DOHH2 (cell line): ENCODE data around the gene CACNA2D3.

Experiments used
- H3F3A ChIP-seq: fragments of 200-600 bp; sonication (generic), shearing (Covaris generic); 2 replicates; pipeline ENCODE4 v1.6.0; 2016; ENCODE audit warnings: antibody characterized with exemption, mild to moderate bottlenecking; ENCODE audit not compliant: control insufficient read depth, insufficient read depth
- H3K27ac ChIP-seq: fragments of 200-600 bp; sonication (generic); 2 replicates; pipeline ENCODE4 v1.5.1; 2014; ENCODE audit warnings: low read depth, mild to moderate bottlenecking, low read length, moderate library complexity
- H3K27me3 ChIP-seq: fragments of 200-600 bp; sonication (generic); 2 replicates; pipeline ENCODE4 v1.6.1; 2014; ENCODE audit warnings: mild to moderate bottlenecking, low read length, mixed read lengths; ENCODE audit not compliant: control insufficient read depth
- H3K36me3 ChIP-seq: fragments of 200-600 bp; sonication (generic); 2 replicates; pipeline ENCODE4 v1.6.1; 2014; ENCODE audit warnings: mild to moderate bottlenecking, low read length, moderate library complexity, mixed read lengths; ENCODE audit not compliant: control insufficient read depth
- H3K4me1 ChIP-seq: fragments of 200-600 bp; sonication (generic); 2 replicates; pipeline ENCODE4 v1.6.1; 2014; ENCODE audit warnings: mild to moderate bottlenecking, low read length, mixed read lengths; ENCODE audit not compliant: control insufficient read depth
- H3K4me2 ChIP-seq: fragments of 200-600 bp; sonication (generic); 2 replicates; pipeline ENCODE4 v1.6.0; 2014; ENCODE audit warnings: mild to moderate bottlenecking, low read length, moderate library complexity
- H3K4me3 ChIP-seq: fragments of 200-600 bp; sonication (generic); 2 replicates; pipeline ENCODE4 v1.5.1; 2014; ENCODE audit warnings: mild to moderate bottlenecking, low read length, mixed read lengths
- H3K79me2 ChIP-seq: fragments of 200-600 bp; sonication (generic); 2 replicates; pipeline ENCODE4 v1.6.1; 2014; ENCODE audit warnings: mild to moderate bottlenecking, low read length, mixed read lengths; ENCODE audit not compliant: control insufficient read depth
- H3K9me2 ChIP-seq: fragments of 200-600 bp; sonication (generic); replicated peaks from 2 replicates; pipeline ENCODE4 v1.6.1; 2014; ENCODE audit warnings: mild to moderate bottlenecking, low read length, mixed read lengths; ENCODE audit not compliant: control insufficient read depth
- H3K9me3 ChIP-seq: fragments of 200-600 bp; sonication (generic); 2 replicates; pipeline ENCODE4 v1.6.1; 2014; ENCODE audit warnings: antibody characterized with exemption, low read length, mixed read lengths; ENCODE audit not compliant: control insufficient read depth, insufficient read depth
- H4K20me1 ChIP-seq: fragments of 200-600 bp; sonication (generic); 2 replicates; pipeline ENCODE4 v1.6.0; 2014; ENCODE audit warnings: low read depth, mild to moderate bottlenecking, antibody characterized with exemption, low read length, moderate library complexity; ENCODE audit not compliant: control insufficient read depth, insufficient read depth
- CTCF ChIP-seq: fragments of 200-600 bp; sonication (generic); IDR thresholded peaks from one replicate; pipeline ENCODE4 v1.5.1; 2014; ENCODE audit warnings: antibody characterized with exemption, mild to moderate bottlenecking, low read depth, low read length; ENCODE audit not compliant: poor library complexity, severe bottlenecking
- EZH2phosphoT487 ChIP-seq: fragments of 200-600 bp; sonication (generic); IDR thresholded peaks from 2 replicates; pipeline ENCODE4 v1.6.1; 2017; ENCODE audit warnings: borderline replicate concordance, mild to moderate bottlenecking, antibody characterized with exemption, low read length, moderate library complexity, mixed read lengths

Gene CACNA2D3

DNA sequence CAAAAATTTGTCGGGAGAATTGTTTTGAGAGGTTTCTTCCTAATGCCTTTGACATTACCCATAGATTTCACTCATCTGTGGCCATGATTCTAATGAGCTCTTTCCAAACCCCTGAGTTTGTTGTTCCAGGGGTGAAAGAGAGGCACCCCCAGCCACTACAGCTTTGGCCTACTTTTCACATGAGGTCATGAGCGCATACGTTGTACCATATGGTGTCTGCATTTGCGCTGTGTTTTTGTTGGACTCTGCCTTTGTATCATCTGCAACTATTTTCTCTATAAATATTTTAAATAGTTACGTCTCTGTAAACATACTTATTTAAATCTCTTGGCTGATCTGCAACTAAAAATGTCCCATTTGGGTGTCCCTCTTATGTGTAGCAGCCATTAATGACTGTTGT, 697.6 kb downstream of the CACNA2D3 start:
- no peaks in the 10 kb centered on the region for H3K4me1 ChIP-seq
- H3K27me3 ChIP-seq = no peaks in the 10 kb centered on the region
- H3K27ac ChIP-seq = no peak overlapping the region
- H3F3A ChIP-seq = no peaks in the 10 kb centered on the region
- H3K9me2 ChIP-seq = no peaks in the 10 kb centered on the region
- no peaks in the 10 kb centered on the region for H3K9me3 ChIP-seq
- no peaks in the 10 kb centered on the region for H4K20me1 ChIP-seq
- H3K4me3 ChIP-seq = no peak overlapping the region
- H3K79me2 ChIP-seq = no peaks in the 10 kb centered on the region
- no peak overlapping the region for H3K4me2 ChIP-seq
- no peaks in the 10 kb centered on the region for H3K36me3 ChIP-seq
- TF ChIP-seq CTCF (no peak), EZH2phosphoT487 (no peak)

DNA sequence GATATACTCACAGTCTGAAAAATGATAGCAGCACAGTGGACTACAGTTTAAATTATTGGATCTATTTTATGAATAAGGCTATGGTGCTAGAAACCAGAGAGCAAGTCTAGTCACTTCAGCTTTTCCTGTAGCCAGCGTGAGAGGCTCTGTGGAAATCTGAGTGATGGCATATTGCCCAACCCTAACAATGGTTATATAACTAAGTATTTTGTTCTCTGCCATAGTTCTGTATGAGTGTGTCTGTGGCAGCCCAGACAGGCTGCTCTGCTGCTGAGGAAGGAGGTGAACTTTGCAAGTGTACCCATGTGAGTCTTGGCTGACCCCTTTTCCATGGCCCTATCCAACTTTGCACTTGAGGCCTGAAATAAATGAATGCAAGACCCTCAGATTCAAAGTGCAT, 699.9 kb downstream of the CACNA2D3 start:
- H3K9me3 ChIP-seq = no peaks in the 10 kb centered on the region
- TF ChIP-seq EZH2phosphoT487 = no peak
- no peak for TF ChIP-seq CTCF
- no peaks in the 10 kb centered on the region for H3K27me3 ChIP-seq
- H3K4me1 ChIP-seq = no peaks in the 10 kb centered on the region
- H3K9me2 ChIP-seq = no peaks in the 10 kb centered on the region
- H3K36me3 ChIP-seq = no peaks in the 10 kb centered on the region
- no peaks in the 10 kb centered on the region for H4K20me1 ChIP-seq
- H3F3A ChIP-seq = no peaks in the 10 kb centered on the region
- no peaks in the 10 kb centered on the region for H3K79me2 ChIP-seq
- H3K27ac ChIP-seq = no peak overlapping the region
- no peak overlapping the region for H3K4me3 ChIP-seq
- no peak overlapping the region for H3K4me2 ChIP-seq

GRCh38 chr3:54826251-54826691, 703.9 kb downstream of the CACNA2D3 start:
- no peak overlapping the region for H3K27ac ChIP-seq
- H3K79me2 ChIP-seq = no peaks in the 10 kb centered on the region
- no peak overlapping the region for H3K4me3 ChIP-seq
- H3K4me2 ChIP-seq = no peak overlapping the region
- TF ChIP-seq EZH2phosphoT487 = no peak
- TF ChIP-seq CTCF = no peak
- H4K20me1 ChIP-seq = no peaks in the 10 kb centered on the region
- H3K36me3 ChIP-seq = no peaks in the 10 kb centered on the region
- H3K4me1 ChIP-seq = no peaks in the 10 kb centered on the region
- no peaks in the 10 kb centered on the region for H3K27me3 ChIP-seq
- H3K9me2 ChIP-seq = no peaks in the 10 kb centered on the region
- H3F3A ChIP-seq = no peaks in the 10 kb centered on the region
- no peaks in the 10 kb centered on the region; the same call in 1 of the 2 replicates for H3K9me3 ChIP-seq

DNA sequence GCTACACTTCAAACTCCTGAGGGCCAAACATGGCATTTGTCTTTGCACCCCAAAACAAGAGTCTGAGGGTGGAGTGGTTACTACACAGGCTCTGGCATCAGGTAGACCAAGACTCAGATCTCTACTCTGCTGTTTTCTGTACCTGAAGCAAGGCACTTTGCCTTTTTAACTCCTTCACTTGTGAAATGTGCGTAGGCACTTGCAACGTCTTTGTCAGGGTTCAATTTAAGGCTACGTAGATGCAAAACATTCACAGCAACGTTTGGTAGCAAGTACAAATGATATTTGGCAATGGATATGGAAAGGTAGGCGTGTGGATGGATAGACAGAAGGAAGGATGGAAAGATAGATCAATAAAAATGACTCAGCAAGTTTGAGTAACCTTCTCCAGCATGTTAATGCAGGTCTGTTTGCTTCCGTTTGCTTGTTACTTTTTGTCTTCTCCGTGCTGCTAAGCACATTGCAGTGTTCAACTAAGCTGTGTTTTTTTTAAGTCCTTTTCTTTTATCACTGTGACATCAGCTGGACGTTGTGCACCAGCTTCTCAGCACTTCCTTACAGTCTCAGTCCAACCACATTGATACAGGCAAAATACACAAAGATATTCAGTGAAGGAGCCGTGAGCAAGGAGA, 704.8 kb downstream of the CACNA2D3 start:
- TF ChIP-seq EZH2phosphoT487 = no peak
- no peak for TF ChIP-seq CTCF
- no peaks in the 10 kb centered on the region for H3K4me1 ChIP-seq
- no peaks in the 10 kb centered on the region for H3K79me2 ChIP-seq
- no peaks in the 10 kb centered on the region; the same call in 1 of the 2 replicates for H3K9me3 ChIP-seq
- no peaks in the 10 kb centered on the region for H3K36me3 ChIP-seq
- H3K27me3 ChIP-seq = no peaks in the 10 kb centered on the region
- no peaks in the 10 kb centered on the region for H3K9me2 ChIP-seq
- H3K4me3 ChIP-seq = no peak overlapping the region
- no peaks in the 10 kb centered on the region for H4K20me1 ChIP-seq
- H3K27ac ChIP-seq = no peak overlapping the region
- no peaks in the 10 kb centered on the region for H3F3A ChIP-seq
- H3K4me2 ChIP-seq = no peak overlapping the region
